RKO (cell line): Measurements from ENCODE around the gene TDRD10.

Source experiments
- DNase-seq: peaks from one replicate; pipeline ENCODE4 v3.0.0-alpha.2; 2016; ENCODE audit warnings: low spot score

The TDRD10 gene

GRCh38 chr1:154578058-154578418 is 76.0 kb downstream of the TDRD10 start:
- no peak for DNase-seq

- DNase-seq, result no peak
Measured at GRCh38 chr1:154579374-154579773, 77.4 kb downstream of the TDRD10 start.

GRCh38 chr1:154581766-154582165 is 79.7 kb downstream of the TDRD10 start:
- no peak for DNase-seq

GRCh38 chr1:154582885-154583284 is 80.9 kb downstream of the TDRD10 start:
- no peak for DNase-seq

- no peak for DNase-seq
Measured at GRCh38 chr1:154583773-154584172, 81.8 kb downstream of the TDRD10 start.

GRCh38 chr1:154584267-154584994 is 82.4 kb downstream of the TDRD10 start:
- DNase-seq, result no peak

GRCh38 chr1:154586231-154586630 is 84.2 kb downstream of the TDRD10 start:
- no peak for DNase-seq

GRCh38 chr1:154586641-154587040 is 84.6 kb downstream of the TDRD10 start:
- DNase-seq, result no peak

- DNase-seq, result no peak
Measured at GRCh38 chr1:154589780-154590179, 87.8 kb downstream of the TDRD10 start.

GRCh38 chr1:154590756-154591155 is 88.7 kb downstream of the TDRD10 start:
- DNase-seq, result no peak

- DNase-seq, result no peak
Measured at GRCh38 chr1:154591206-154591605, 89.2 kb downstream of the TDRD10 start.

- DNase-seq, result no peak
Measured at GRCh38 chr1:154593390-154593789, 91.4 kb downstream of the TDRD10 start.

- DNase-seq, result no peak
Measured at GRCh38 chr1:154594811-154595210, 92.8 kb downstream of the TDRD10 start.

GRCh38 chr1:154595621-154596020 is 93.6 kb downstream of the TDRD10 start:
- peak; percentile 74 for DNase-seq
